H9 (cell line): ENCODE results near the gene AKAP7. TPM values are rescaled to one million over a fixed set of nuclear protein-coding genes. Genes with fewer than 3 reads are reported as not detected.

ENCODE experiments used
- DNase-seq: peaks from one replicate; pipeline ENCODE4 v3.0.0-alpha.2; 2017
- H2AFZ ChIP-seq: one replicate; pipeline ENCODE4 v1.6.1; 2013; ENCODE audit warnings: mild to moderate bottlenecking, low read length, control low read depth, moderate library complexity
- H2AK5ac ChIP-seq: 2 replicates; pipeline ENCODE4 v1.6.1; 2013; ENCODE audit warnings: low read length, control low read depth, mixed read lengths; ENCODE audit not compliant: insufficient read length
- H2BK120ac ChIP-seq: one replicate; pipeline ENCODE4 v1.6.1; 2013; ENCODE audit warnings: low read depth, mild to moderate bottlenecking, low read length, control low read depth, inconsistent platforms; ENCODE audit not compliant: poor library complexity, severe bottlenecking
- H2BK12ac ChIP-seq: 2 replicates; pipeline ENCODE4 v1.6.1; 2013; ENCODE audit warnings: low read length, control low read depth, mixed read lengths, low read depth; ENCODE audit not compliant: insufficient read length
- H2BK15ac ChIP-seq: 2 replicates; pipeline ENCODE4 v1.6.1; 2013; ENCODE audit warnings: low read depth, low read length, control low read depth
- H2BK20ac ChIP-seq: one replicate; pipeline ENCODE4 v1.6.1; 2013; ENCODE audit warnings: low read depth, mild to moderate bottlenecking, low read length, control low read depth, inconsistent platforms; ENCODE audit not compliant: poor library complexity, severe bottlenecking
- H2BK5ac ChIP-seq: 2 replicates; pipeline ENCODE4 v1.6.1; 2013; ENCODE audit warnings: low read length, control low read depth, mixed read lengths; ENCODE audit not compliant: insufficient read length
- H3K14ac ChIP-seq: 2 replicates; pipeline ENCODE4 v1.6.1; 2013; ENCODE audit warnings: low read length, control low read depth; ENCODE audit not compliant: insufficient read depth
- H3K18ac ChIP-seq: 2 replicates; pipeline ENCODE4 v1.6.1; 2013; ENCODE audit warnings: low read depth, mild to moderate bottlenecking, mixed read lengths, low read length, control low read depth; ENCODE audit not compliant: insufficient read length
- H3K23ac ChIP-seq: 2 replicates; pipeline ENCODE4 v1.6.1; 2013; ENCODE audit warnings: low read length, control low read depth, mixed read lengths, low read depth; ENCODE audit not compliant: insufficient read length
- H3K23me2 ChIP-seq: 2 replicates; pipeline ENCODE4 v1.6.1; 2013; ENCODE audit warnings: low read depth, mild to moderate bottlenecking, mixed read lengths, low read length, control low read depth; ENCODE audit not compliant: insufficient read length, poor library complexity, severe bottlenecking
- H3K27ac ChIP-seq: 2 replicates; pipeline ENCODE4 v1.5.1; 2013; ENCODE audit warnings: low read length, control low read depth, mixed read lengths, low read depth; ENCODE audit not compliant: insufficient read length
- H3K27me3 ChIP-seq: 2 replicates; pipeline ENCODE4 v1.6.1; 2013; ENCODE audit warnings: low read length, control low read depth, inconsistent platforms; ENCODE audit not compliant: insufficient read depth
- H3K4ac ChIP-seq: 2 replicates; pipeline ENCODE4 v1.6.1; 2013; ENCODE audit warnings: low read depth, mild to moderate bottlenecking, control low read depth, inconsistent platforms, low read length, moderate library complexity
- H3K4me1 ChIP-seq: 2 replicates; pipeline ENCODE4 v1.6.1; 2013; ENCODE audit warnings: low read length, control low read depth, inconsistent platforms; ENCODE audit not compliant: insufficient read depth
- H3K4me2 ChIP-seq: 2 replicates; pipeline ENCODE4 v1.6.1; 2013; ENCODE audit warnings: low read length, control low read depth, mixed read lengths; ENCODE audit not compliant: insufficient read length, insufficient read depth
- H3K56ac ChIP-seq: 2 replicates; pipeline ENCODE4 v1.6.1; 2013; ENCODE audit warnings: low read depth, mild to moderate bottlenecking, mixed read lengths, low read length, control low read depth; ENCODE audit not compliant: insufficient read length
- H3K79me1 ChIP-seq: 2 replicates; pipeline ENCODE4 v1.6.1; 2013; ENCODE audit warnings: low read depth, mild to moderate bottlenecking, moderate library complexity, low read length, control low read depth, inconsistent platforms; ENCODE audit not compliant: insufficient read depth, poor library complexity, severe bottlenecking
- H3K79me2 ChIP-seq: 2 replicates; pipeline ENCODE4 v1.6.1; 2013; ENCODE audit warnings: low read length, control low read depth, inconsistent platforms; ENCODE audit not compliant: insufficient read depth
- H3K9ac ChIP-seq: 2 replicates; pipeline ENCODE4 v1.6.1; 2013; ENCODE audit warnings: low read length, control low read depth, mixed read lengths; ENCODE audit not compliant: insufficient read length; ENCODE audit errors: extremely low read depth
- H3K9me3 ChIP-seq: one replicate; pipeline ENCODE4 v1.6.1; 2013; ENCODE audit warnings: low read depth, low read length, inconsistent platforms; ENCODE audit not compliant: control insufficient read depth
- H3T11ph ChIP-seq: one replicate; pipeline ENCODE4 v1.6.1; 2013; ENCODE audit warnings: mild to moderate bottlenecking, low read length, control low read depth, inconsistent platforms
- H4K20me1 ChIP-seq: one replicate; pipeline ENCODE4 v1.6.1; 2013; ENCODE audit not compliant: control insufficient read depth, insufficient read length, insufficient read depth
- H4K5ac ChIP-seq: 2 replicates; pipeline ENCODE4 v1.6.1; 2013; ENCODE audit warnings: low read depth, mild to moderate bottlenecking, mixed read lengths, low read length, control low read depth; ENCODE audit not compliant: insufficient read length
- H4K8ac ChIP-seq: replicated peaks from 2 replicates; pipeline ENCODE4 v1.6.1; 2013; ENCODE audit warnings: low read length, control low read depth, mixed read lengths, low read depth; ENCODE audit not compliant: insufficient read length
- H4K91ac ChIP-seq: 2 replicates; pipeline ENCODE4 v1.6.1; 2013; ENCODE audit warnings: low read depth, mild to moderate bottlenecking, moderate library complexity, mixed read lengths, low read length, control low read depth; ENCODE audit not compliant: insufficient read length
- H3K27ac Mint-ChIP-seq, 3 experiments: 2 replicates in 2 of 3; 3 replicates in 1 of 3; pipeline ENCODE4 v1.8.0; 2020 to 2021; ENCODE audit warnings: mixed read lengths in 3 of 3, mild to moderate bottlenecking in 1 of 3, moderate library complexity in 1 of 3
- H3K27me3 Mint-ChIP-seq: 2 replicates; pipeline ENCODE4 v1.8.0; 2021; ENCODE audit warnings: low read depth, mild to moderate bottlenecking, moderate library complexity, mixed read lengths
- H3K36me3 Mint-ChIP-seq, 3 experiments: 2 replicates in 2 of 3; 3 replicates in 1 of 3; pipeline ENCODE4 v1.8.0; 2020 to 2021; ENCODE audit warnings: low read depth in 3 of 3, mixed read lengths in 3 of 3; ENCODE audit not compliant: insufficient read depth in 1 of 3
- H3K4me1 Mint-ChIP-seq, 2 experiments: 2 replicates each; pipeline ENCODE4 v1.8.0; 2020; ENCODE audit warnings: mixed read lengths in 2 of 2
- H3K4me3 Mint-ChIP-seq, 2 experiments: 2 replicates in 1 of 2; 3 replicates in 1 of 2; pipeline ENCODE4 v1.8.0; 2020 to 2021; ENCODE audit warnings: mild to moderate bottlenecking in 2 of 2, mixed read lengths in 2 of 2, moderate library complexity in 1 of 2
- H3K9me3 Mint-ChIP-seq, 2 experiments: 2 replicates in 1 of 2; 3 replicates in 1 of 2; pipeline ENCODE4 v1.8.0; 2020; ENCODE audit warnings: mild to moderate bottlenecking in 2 of 2, mixed read lengths in 2 of 2, moderate library complexity in 1 of 2
- CTCF ChIP-seq: fragments of 200-600 bp; sonication (generic); conservative IDR thresholded peaks from 3 replicates; pipeline ENCODE4 v1.8.0; 2021; ENCODE audit warnings: antibody characterized with exemption, mild to moderate bottlenecking
- WGBS: extraction: QIAGEN DNeasy Blood & Tissue Kit; methylation state at CpG from one replicate; pipeline ENCODE4 v1.1.7; 2013; ENCODE audit warnings: missing lambda C conversion rate, low lambda C conversion rate, mixed read lengths; ENCODE audit not compliant: insufficient read length; ENCODE audit errors: extremely low coverage; 5-methylcytosine and 5-hydroxymethylcytosine counted together
- total RNA-seq: library from RNA; stranded (reverse); gene quantifications from 2 replicates; pipeline ENCODE4 v1.2.1, GENCODE V29; 2021

Gene AKAP7
- total RNA-seq, 1 experiment from 2014 or later, result 9.8 TPM

GRCh38 chr6:131288214-131288613 is 152.9 kb downstream of the AKAP7 start:
- no peak for TF ChIP-seq CTCF
- Histone ChIP-seq H2BK15ac (no peak overlapping the region), H2BK120ac (no peak overlapping the region), H3K14ac (no peak overlapping the region), H3K27ac (no peak overlapping the region), H2BK12ac (no peak overlapping the region), H2BK20ac (no peak overlapping the region), H3K23me2 (no peaks in the 10 kb centered on the region), H4K20me1 (no peaks in the 10 kb centered on the region), H3T11ph (no peak overlapping the region), H4K8ac (no peak overlapping the region), H3K4me1 (peaks cover 6% of the 10 kb centered on the region), H2AK5ac (no peak overlapping the region), H2BK5ac (no peak overlapping the region), H3K9ac (no peak overlapping the region), H4K5ac (no peak overlapping the region), H3K23ac (no peak overlapping the region), H2AFZ (no peak overlapping the region), H3K4ac (no peak overlapping the region), H3K18ac (no peak overlapping the region), H3K9me3 (no peaks in the 10 kb centered on the region), H3K79me2 (no peaks in the 10 kb centered on the region), H3K79me1 (no peaks in the 10 kb centered on the region), H4K91ac (no peak overlapping the region), H3K27me3 (no peaks in the 10 kb centered on the region), H3K56ac (no peak overlapping the region), H3K4me2 (no peak overlapping the region)
- no CpG with 5 or more reads among the region's 2 CpGs for WGBS
- H3K27me3 Mint-ChIP-seq, result no peaks in the 10 kb centered on the region
- no peaks in the 10 kb centered on the region; a peak in 1 of 7 replicates for H3K36me3 Mint-ChIP-seq
- H3K4me3 Mint-ChIP-seq, result no peak overlapping the region
- H3K27ac Mint-ChIP-seq, result no peak overlapping the region
- peaks cover 23 to 34% of the 10 kb centered on the region in 2 experiments for H3K4me1 Mint-ChIP-seq
- H3K9me3 Mint-ChIP-seq, result no peaks in the 10 kb centered on the region
- no peak for DNase-seq
